ENCODE measurements around the gene DMRTB1. TPM values are rescaled to one million over a fixed set of nuclear protein-coding genes. Genes with fewer than 3 reads are reported as not detected.

The DMRTB1 gene
- total RNA-seq, 1 donor from 2014 or later = not detected

GRCh38 chr1:53455364-53455991 is 3.7 kb upstream of the DMRTB1 start:
- Histone ChIP-seq H3K36me3 (no peaks in the 10 kb centered on the region), H3K4me1 (no peaks in the 10 kb centered on the region), H3K27me3 (no peaks in the 10 kb centered on the region), H3K4me3 (no peak overlapping the region), H3K27ac (no peak overlapping the region), H3K9me3 (no peaks in the 10 kb centered on the region)
- intact Hi-C loops (cut with DNase I) = no loop called here
- TF ChIP-seq CTCF (IDR thresholded peaks at IDR 0.05) = no peak
- no peak for DNase-seq
- no peak for ATAC-seq

- no peak overlapping the region for H3K4me3 ChIP-seq
- no peaks in the 10 kb centered on the region for H3K9me3 ChIP-seq
- no peak for TF ChIP-seq CTCF (IDR thresholded peaks at IDR 0.05)
- intact Hi-C loops (cut with DNase I) = no loop called here
- ATAC-seq = no peak
- no peak overlapping the region for H3K27ac ChIP-seq
- no peaks in the 10 kb centered on the region for H3K27me3 ChIP-seq
- H3K4me1 ChIP-seq = no peaks in the 10 kb centered on the region
- no peak for DNase-seq
- no peaks in the 10 kb centered on the region for H3K36me3 ChIP-seq
Observed at GRCh38 chr1:53458634-53459033, 565 bp upstream of the DMRTB1 start.

- DNase-seq (no peak), ATAC-seq (no peak)
- no peak for TF ChIP-seq CTCF (IDR thresholded peaks at IDR 0.05)
- Histone ChIP-seq H3K4me1 (no peaks in the 10 kb centered on the region), H3K27me3 (no peaks in the 10 kb centered on the region), H3K27ac (no peak overlapping the region), H3K4me3 (no peak overlapping the region), H3K36me3 (no peaks in the 10 kb centered on the region), H3K9me3 (no peaks in the 10 kb centered on the region)
- intact Hi-C loops (cut with DNase I) = no loop called here
Observed at GRCh38 chr1:53460211-53460634, 1.0 kb downstream of the DMRTB1 start.

- H3K27me3 ChIP-seq = no peaks in the 10 kb centered on the region
- ATAC-seq (no peak), DNase-seq (no peak)
- H3K36me3 ChIP-seq = no peaks in the 10 kb centered on the region
- no peak for TF ChIP-seq CTCF (IDR thresholded peaks at IDR 0.05)
- H3K4me3 ChIP-seq = no peak overlapping the region
- no peak overlapping the region for H3K27ac ChIP-seq
- H3K9me3 ChIP-seq = no peaks in the 10 kb centered on the region
- no peaks in the 10 kb centered on the region for H3K4me1 ChIP-seq
- intact Hi-C loops (cut with DNase I) = no loop called here
Observed at GRCh38 chr1:53460666-53461322, 1.6 kb downstream of the DMRTB1 start.

- no peaks in the 10 kb centered on the region for H3K27me3 ChIP-seq
- no peak for ATAC-seq
- no peak overlapping the region for H3K27ac ChIP-seq
- TF ChIP-seq CTCF (IDR thresholded peaks at IDR 0.05) = no peak
- intact Hi-C loops (cut with DNase I) = no loop called here
- no peak overlapping the region for H3K4me3 ChIP-seq
- no peak for DNase-seq
- H3K4me1 ChIP-seq = no peaks in the 10 kb centered on the region
- H3K36me3 ChIP-seq = no peaks in the 10 kb centered on the region
- no peaks in the 10 kb centered on the region for H3K9me3 ChIP-seq
Observed at GRCh38 chr1:53461323-53462044, 2.3 kb downstream of the DMRTB1 start.

All from upper lobe of right lung (tissue), 1 donor.